HFFc6 (cell line): ENCODE data around the gene NUMBL. TPM values are rescaled to one million over a fixed set of nuclear protein-coding genes. Genes with fewer than 3 reads are reported as not detected.

Source experiments
- DNase-seq: peaks from one replicate; pipeline ENCODE4 v3.0.0-alpha.2; 2018
- H3K27ac Mint-ChIP-seq: 2 replicates; pipeline ENCODE4 v1.8.0; 2020; ENCODE audit warnings: mild to moderate bottlenecking, mixed read lengths
- H3K27me3 Mint-ChIP-seq: 2 replicates; pipeline ENCODE4 v1.8.0; 2021; ENCODE audit warnings: mild to moderate bottlenecking, moderate library complexity, mixed read lengths; ENCODE audit not compliant: insufficient read depth
- H3K36me3 Mint-ChIP-seq: 2 replicates; pipeline ENCODE4 v1.8.0; 2021; ENCODE audit warnings: low read depth, mixed read lengths
- H3K4me1 Mint-ChIP-seq: 2 replicates; pipeline ENCODE4 v1.8.0; 2020; ENCODE audit warnings: low read depth, mixed read lengths
- H3K4me3 Mint-ChIP-seq: 2 replicates; pipeline ENCODE4 v1.8.0; 2020; ENCODE audit warnings: mild to moderate bottlenecking, moderate library complexity, mixed read lengths
- H3K9me3 Mint-ChIP-seq: 2 replicates; pipeline ENCODE4 v1.8.0; 2020; ENCODE audit warnings: mild to moderate bottlenecking, mixed read lengths
- CTCF ChIP-seq: fragments of 200-600 bp; sonication (generic); IDR thresholded peaks from 2 replicates; pipeline ENCODE4 v1.5.0; 2021; ENCODE audit warnings: antibody characterized with exemption, mild to moderate bottlenecking
- total RNA-seq, 6 experiments: library from RNA; stranded (reverse); fragmentation: NEBNext Ultra II Directional; extraction: Animal tissue kit (Norgen Biotek cat#: 25700); gene quantifications; 2 replicates in 1 of 6; 3 replicates in 5 of 6; pipeline ENCODE4 v1.2.3, GENCODE V29; 2021

NUMBL gene
- total RNA-seq, 6 experiments from 2014 or later, result 49.1 to 58.3 (median 53.6) TPM

GRCh38 chr19:40623403-40624251 lies 66.8 kb downstream of the NUMBL start:
- TF ChIP-seq CTCF, result no peak
- Mint-ChIP-seq H3K9me3 (no peaks in the 10 kb centered on the region), H3K4me1 (peaks cover 15% of the 10 kb centered on the region), H3K27ac (no peak overlapping the region), H3K4me3 (no peak overlapping the region), H3K27me3 (peaks cover 3% of the 10 kb centered on the region), H3K36me3 (peaks cover 21% of the 10 kb centered on the region)
- no peak for DNase-seq

- no peak for DNase-seq
- H3K27me3 Mint-ChIP-seq, result peaks cover 3% of the 10 kb centered on the region
- TF ChIP-seq CTCF, result no peak
- peaks cover 15% of the 10 kb centered on the region for H3K4me1 Mint-ChIP-seq
- no peak overlapping the region for H3K4me3 Mint-ChIP-seq
- H3K27ac Mint-ChIP-seq, result no peak overlapping the region
- no peaks in the 10 kb centered on the region for H3K9me3 Mint-ChIP-seq
- H3K36me3 Mint-ChIP-seq, result peaks cover 21% of the 10 kb centered on the region
These were observed 67.7 kb downstream of the NUMBL start for GRCh38 chr19:40622773-40623075.

GRCh38 chr19:40621966-40622772 lies 68.3 kb downstream of the NUMBL start:
- H3K4me3 Mint-ChIP-seq, result no peak overlapping the region
- H3K27ac Mint-ChIP-seq, result no peak overlapping the region
- TF ChIP-seq CTCF, result no peak
- H3K4me1 Mint-ChIP-seq, result peaks cover 15% of the 10 kb centered on the region
- no peak for DNase-seq
- peaks cover under 1% of the 10 kb centered on the region for H3K27me3 Mint-ChIP-seq
- peaks cover 21% of the 10 kb centered on the region for H3K36me3 Mint-ChIP-seq
- no peaks in the 10 kb centered on the region for H3K9me3 Mint-ChIP-seq

- H3K27ac Mint-ChIP-seq, result no peak overlapping the region
- H3K4me3 Mint-ChIP-seq, result no peak overlapping the region
- no peak for DNase-seq
- TF ChIP-seq CTCF, result no peak
- peaks cover 21% of the 10 kb centered on the region for H3K36me3 Mint-ChIP-seq
- H3K27me3 Mint-ChIP-seq, result peaks cover 1% of the 10 kb centered on the region
- H3K9me3 Mint-ChIP-seq, result no peaks in the 10 kb centered on the region
- H3K4me1 Mint-ChIP-seq, result peaks cover 15% of the 10 kb centered on the region
These were observed 69.2 kb downstream of the NUMBL start for GRCh38 chr19:40621283-40621682.

- no peak for TF ChIP-seq CTCF
- no peak overlapping the region for H3K27ac Mint-ChIP-seq
- H3K9me3 Mint-ChIP-seq, result no peaks in the 10 kb centered on the region
- H3K4me3 Mint-ChIP-seq, result no peak overlapping the region
- peaks cover 15% of the 10 kb centered on the region for H3K4me1 Mint-ChIP-seq
- no peak for DNase-seq
- peaks cover 21% of the 10 kb centered on the region for H3K36me3 Mint-ChIP-seq
- H3K27me3 Mint-ChIP-seq, result peaks cover 1% of the 10 kb centered on the region
These were observed 70.3 kb downstream of the NUMBL start for GRCh38 chr19:40620161-40620485.
